HepG2 (cell line): ENCODE measurements around the gene C2CD2. TPM values are rescaled to one million over a fixed set of nuclear protein-coding genes. Genes with fewer than 3 reads are reported as not detected.

Experiments
- ADNP ChIP-seq: sonication (generic); formaldehyde crosslinking; IDR thresholded peaks from 2 replicates; pipeline ENCODE4 v1.4.0; 2020; ENCODE audit warnings: missing genetic modification reagents
- FOSL1 ChIP-seq: sonication (generic); formaldehyde crosslinking; IDR thresholded peaks from 2 replicates; pipeline ENCODE4 v1.9.0; 2021; ENCODE audit warnings: missing genetic modification reagents, borderline replicate concordance
- GATAD1 ChIP-seq: IDR thresholded peaks from 2 replicates; pipeline ENCODE4 v1.6.1; 2016; ENCODE audit warnings: missing genetic modification reagents, missing compliant biosample characterization
- GZF1 ChIP-seq: sonication (generic); formaldehyde crosslinking; IDR thresholded peaks from 2 replicates; pipeline ENCODE4 v1.5.1; 2020; ENCODE audit warnings: mild to moderate bottlenecking, missing genetic modification reagents
- LCORL ChIP-seq, 2 experiments: fragments of 450-650 bp in 1 of 2; sonication (generic) in 1 of 2; formaldehyde crosslinking in 1 of 2; IDR thresholded peaks; 2 replicates each; pipeline versions ENCODE4 v1.5.0 to v1.6.1; 2017 to 2020; ENCODE audit warnings: antibody characterized with exemption in 1 of 2, missing genetic modification reagents in 1 of 2
- MYNN ChIP-seq: sonication (generic); formaldehyde crosslinking; IDR thresholded peaks from 2 replicates; pipeline ENCODE4 v1.4.0; 2020; ENCODE audit warnings: mild to moderate bottlenecking, low read depth, missing genetic modification reagents
- NR1H2 ChIP-seq: sonication (generic); formaldehyde crosslinking; IDR thresholded peaks from 2 replicates; pipeline ENCODE4 v1.8.1; 2022; ENCODE audit warnings: low read depth, missing genetic modification reagents, borderline replicate concordance
- NR2C2 ChIP-seq: sonication (generic); formaldehyde crosslinking; IDR thresholded peaks from 2 replicates; pipeline ENCODE4 v1.4.0; 2020; ENCODE audit warnings: missing genetic modification reagents, mild to moderate bottlenecking, moderate library complexity, borderline replicate concordance
- PLRG1 ChIP-seq: fragments of 450-650 bp; conservative IDR thresholded peaks from 2 replicates; pipeline ENCODE4 v1.6.1; 2016
- THAP8 ChIP-seq: sonication (generic); formaldehyde crosslinking; IDR thresholded peaks from 2 replicates; pipeline ENCODE4 v1.5.1; 2020; ENCODE audit warnings: missing genetic modification reagents, mild to moderate bottlenecking, borderline replicate concordance
- ZIK1 ChIP-seq: sonication (generic); formaldehyde crosslinking; IDR thresholded peaks from 2 replicates; pipeline ENCODE4 v1.5.0; 2020; ENCODE audit warnings: mild to moderate bottlenecking, low read depth, missing genetic modification reagents, borderline replicate concordance
- ZNF207 ChIP-seq: fragments of 450-650 bp; IDR thresholded peaks from 2 replicates; pipeline ENCODE4 v1.6.1; 2016; ENCODE audit warnings: antibody characterized with exemption, borderline replicate concordance
- ZNF230 ChIP-seq: sonication (generic); formaldehyde crosslinking; IDR thresholded peaks from 2 replicates; pipeline ENCODE4 v1.4.0; 2020; ENCODE audit warnings: mild to moderate bottlenecking, missing genetic modification reagents
- ZNF232 ChIP-seq: sonication (generic); formaldehyde crosslinking; IDR thresholded peaks from 2 replicates; pipeline ENCODE4 v1.4.0; 2020; ENCODE audit warnings: missing genetic modification reagents, borderline replicate concordance
- ZNF280B ChIP-seq: sonication (generic); formaldehyde crosslinking; IDR thresholded peaks from 2 replicates; pipeline ENCODE4 v1.5.0; 2020; ENCODE audit warnings: missing genetic modification reagents, mild to moderate bottlenecking, borderline replicate concordance
- ZNF292 ChIP-seq: sonication (generic); formaldehyde crosslinking; IDR thresholded peaks from 2 replicates; pipeline ENCODE4 v1.8.1; 2022; ENCODE audit warnings: mild to moderate bottlenecking, low read depth, missing genetic modification reagents, borderline replicate concordance
- ZNF749 ChIP-seq: sonication (generic); formaldehyde crosslinking; IDR thresholded peaks from 2 replicates; pipeline ENCODE4 v1.8.0; 2022; ENCODE audit warnings: mild to moderate bottlenecking, missing genetic modification reagents, moderate library complexity, borderline replicate concordance
- polyA plus RNA-seq, 8 experiments: library from polyadenylated mRNA; depleted of rRNA in 3 of 8; stranded (reverse) in 7 of 8; unstranded in 1 of 8; fragments of >200 nt; fragmentation: Illumina TruSeq in 4 of 8; extraction: Trizol in 4 of 8; gene quantifications; 2 replicates each; pipeline versions ENCODE4 v1.2.1 to v1.2.3, GENCODE V29; 2011 to 2016; ENCODE audit warnings: low read depth in 4 of 8, missing spikeins in 1 of 8, mixed read lengths in 1 of 8; ENCODE audit not compliant: insufficient read depth in 1 of 8
- total RNA-seq, 5 experiments: library from RNA; depleted of rRNA; stranded (reverse); fragments of >200 nt; fragmentation: Illumina TruSeq; extraction: Trizol; gene quantifications; 2 replicates each; pipeline ENCODE4 v1.2.3, GENCODE V29; 2016; ENCODE audit warnings: low read depth in 1 of 5
- TF ChIP-seq, protein P1 (sequence below): sonication (generic); formaldehyde crosslinking; IDR thresholded peaks from 2 replicates; pipeline ENCODE4 v1.8.1; 2023; ENCODE audit warnings: mild to moderate bottlenecking, moderate library complexity, missing genetic modification reagents
- TF ChIP-seq, protein P2 (sequence below): sonication (generic); formaldehyde crosslinking; IDR thresholded peaks from 2 replicates; pipeline ENCODE4 v1.9.0; 2022; ENCODE audit warnings: low read depth, missing genetic modification reagents
- TF ChIP-seq, protein P3 (sequence below): sonication (generic); formaldehyde crosslinking; IDR thresholded peaks from 2 replicates; pipeline ENCODE4 v1.8.0; 2022; ENCODE audit warnings: mild to moderate bottlenecking, missing genetic modification reagents, borderline replicate concordance

C2CD2 gene
- total and polyA plus RNA-seq, 2 of the 13 experiments (the other 11 are each of a cell fraction or from before 2014, with no cell fraction given): 12.5 to 19.7 TPM

DNA sequence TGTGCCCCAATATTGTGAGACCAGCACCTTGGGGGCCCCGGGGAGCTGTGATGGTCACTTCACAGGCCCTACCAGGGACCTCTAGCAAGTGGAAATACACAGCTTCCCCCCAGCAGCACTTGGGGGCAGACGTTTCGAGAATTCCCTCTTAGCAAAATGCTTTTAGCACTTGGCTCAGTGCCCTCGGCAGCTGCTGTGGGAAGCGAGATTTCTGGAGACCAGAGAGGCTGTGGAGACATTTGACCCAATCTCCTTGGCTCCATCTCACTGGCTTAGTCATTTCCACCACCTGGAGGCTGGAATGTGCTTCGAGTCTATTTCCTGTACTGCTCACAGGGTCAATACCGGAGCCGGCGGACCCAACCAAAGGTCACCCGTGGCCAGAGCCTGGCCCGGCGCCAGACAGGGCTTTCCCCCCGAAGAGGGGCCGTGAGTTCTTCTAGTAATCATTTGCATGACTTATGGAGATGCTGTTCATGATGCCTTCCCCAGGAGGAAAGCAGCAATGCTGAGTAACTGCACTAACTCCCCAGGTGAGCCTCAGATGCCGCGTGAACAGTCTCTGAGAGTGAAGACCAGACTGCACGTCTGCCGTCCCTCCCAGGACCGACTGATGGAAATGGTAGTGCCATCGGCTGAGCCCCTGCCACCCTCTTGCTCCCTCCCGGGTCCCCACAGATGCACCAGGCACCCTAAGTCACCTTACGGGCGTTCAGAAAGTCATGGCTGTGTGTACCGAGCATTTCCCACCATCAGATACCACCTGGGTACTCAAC lies 4.4 kb upstream of the C2CD2 start (continued):
- no peak for TF ChIP-seq GZF1 (CRISPR knock-in tag)
- 0 out of 2 replicates have a peak, but pooled peaks have one; percentile 27 for TF ChIP-seq GATAD1 (CRISPR knock-in tag)
- TF ChIP-seq ZNF230 (CRISPR knock-in tag): no peak
- no peak for TF ChIP-seq ADNP (CRISPR knock-in tag)
- TF ChIP-seq ZNF207: no peak
- no peak for TF ChIP-seq ZNF749 (CRISPR knock-in tag)
- no peak for TF ChIP-seq ZIK1
- TF ChIP-seq PLRG1: no peak
- TF ChIP-seq, protein P1, sequence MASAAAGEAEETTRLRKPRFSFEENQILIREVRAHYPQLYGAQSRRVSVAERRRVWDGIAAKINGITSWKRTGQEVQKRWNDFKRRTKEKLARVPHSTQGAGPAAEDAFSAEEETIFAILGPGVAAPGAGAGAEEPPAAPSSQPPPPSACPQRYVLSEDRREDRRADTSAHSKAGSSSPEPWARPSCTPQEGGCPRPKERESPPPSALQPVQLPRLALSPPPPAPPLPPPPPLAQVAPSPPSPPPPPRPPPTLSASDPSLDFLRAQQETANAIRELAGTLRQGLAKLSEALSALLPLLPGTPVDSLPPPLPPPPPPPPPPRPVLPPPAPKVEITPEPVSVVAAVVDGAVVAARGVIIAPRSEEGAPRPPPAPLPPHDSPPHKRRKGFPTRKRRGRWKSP (CRISPR knock-in tag): peak; percentile 46; the same call in 1 of the 2 replicates
- no peak for TF ChIP-seq ZNF280B (CRISPR knock-in tag)
- no peak for TF ChIP-seq NR1H2 (CRISPR knock-in tag)
- TF ChIP-seq MYNN (CRISPR knock-in tag): no peak
- peak; percentile 66; the same call in 1 of the 2 replicates for TF ChIP-seq ZNF292 (CRISPR knock-in tag)
- peak; percentile 71; the same call in 1 of the 2 replicates for TF ChIP-seq ZNF232 (CRISPR knock-in tag)
- TF ChIP-seq NR2C2: peak; percentile 70
- no peak for TF ChIP-seq THAP8 (CRISPR knock-in tag)
- no peak for TF ChIP-seq FOSL1 (CRISPR knock-in tag)
- TF ChIP-seq, protein P2, sequence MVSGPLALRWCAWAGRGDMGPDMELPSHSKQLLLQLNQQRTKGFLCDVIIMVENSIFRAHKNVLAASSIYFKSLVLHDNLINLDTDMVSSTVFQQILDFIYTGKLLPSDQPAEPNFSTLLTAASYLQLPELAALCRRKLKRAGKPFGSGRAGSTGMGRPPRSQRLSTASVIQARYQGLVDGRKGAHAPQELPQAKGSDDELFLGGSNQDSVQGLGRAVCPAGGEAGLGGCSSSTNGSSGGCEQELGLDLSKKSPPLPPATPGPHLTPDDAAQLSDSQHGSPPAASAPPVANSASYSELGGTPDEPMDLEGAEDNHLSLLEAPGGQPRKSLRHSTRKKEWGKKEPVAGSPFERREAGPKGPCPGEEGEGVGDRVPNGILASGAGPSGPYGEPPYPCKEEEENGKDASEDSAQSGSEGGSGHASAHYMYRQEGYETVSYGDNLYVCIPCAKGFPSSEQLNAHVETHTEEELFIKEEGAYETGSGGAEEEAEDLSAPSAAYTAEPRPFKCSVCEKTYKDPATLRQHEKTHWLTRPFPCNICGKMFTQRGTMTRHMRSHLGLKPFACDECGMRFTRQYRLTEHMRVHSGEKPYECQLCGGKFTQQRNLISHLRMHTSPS (CRISPR knock-in tag): no peak
- TF ChIP-seq LCORL (IDR thresholded peaks at IDR 0.05): no peak
- peak; percentile 87 for TF ChIP-seq LCORL (CRISPR knock-in tag; IDR thresholded peaks at IDR 0.05)
- TF ChIP-seq, protein P3, sequence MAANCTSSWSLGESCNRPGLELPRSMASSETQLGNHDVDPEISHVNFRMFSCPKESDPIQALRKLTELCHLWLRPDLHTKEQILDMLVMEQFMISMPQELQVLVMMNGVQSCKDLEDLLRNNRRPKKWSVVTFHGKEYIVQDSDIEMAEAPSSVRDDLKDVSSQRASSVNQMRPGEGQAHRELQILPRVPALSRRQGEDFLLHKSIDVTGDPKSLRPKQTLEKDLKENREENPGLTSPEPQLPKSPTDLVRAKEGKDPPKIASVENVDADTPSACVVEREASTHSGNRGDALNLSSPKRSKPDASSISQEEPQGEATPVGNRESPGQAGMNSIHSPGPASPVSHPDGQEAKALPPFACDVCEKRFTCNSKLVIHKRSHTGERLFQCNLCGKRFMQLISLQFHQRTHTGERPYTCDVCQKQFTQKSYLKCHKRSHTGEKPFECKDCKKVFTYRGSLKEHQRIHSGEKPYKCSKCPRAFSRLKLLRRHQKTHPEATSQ (CRISPR knock-in tag): no peak
